NAMALWA (cell line): ENCODE data around the gene P4HA2.

Experiments used
- DNase-seq: peaks from one replicate; pipeline ENCODE4 v3.0.0-alpha.2; 2015; ENCODE audit warnings: low spot score

The P4HA2 gene

DNA sequence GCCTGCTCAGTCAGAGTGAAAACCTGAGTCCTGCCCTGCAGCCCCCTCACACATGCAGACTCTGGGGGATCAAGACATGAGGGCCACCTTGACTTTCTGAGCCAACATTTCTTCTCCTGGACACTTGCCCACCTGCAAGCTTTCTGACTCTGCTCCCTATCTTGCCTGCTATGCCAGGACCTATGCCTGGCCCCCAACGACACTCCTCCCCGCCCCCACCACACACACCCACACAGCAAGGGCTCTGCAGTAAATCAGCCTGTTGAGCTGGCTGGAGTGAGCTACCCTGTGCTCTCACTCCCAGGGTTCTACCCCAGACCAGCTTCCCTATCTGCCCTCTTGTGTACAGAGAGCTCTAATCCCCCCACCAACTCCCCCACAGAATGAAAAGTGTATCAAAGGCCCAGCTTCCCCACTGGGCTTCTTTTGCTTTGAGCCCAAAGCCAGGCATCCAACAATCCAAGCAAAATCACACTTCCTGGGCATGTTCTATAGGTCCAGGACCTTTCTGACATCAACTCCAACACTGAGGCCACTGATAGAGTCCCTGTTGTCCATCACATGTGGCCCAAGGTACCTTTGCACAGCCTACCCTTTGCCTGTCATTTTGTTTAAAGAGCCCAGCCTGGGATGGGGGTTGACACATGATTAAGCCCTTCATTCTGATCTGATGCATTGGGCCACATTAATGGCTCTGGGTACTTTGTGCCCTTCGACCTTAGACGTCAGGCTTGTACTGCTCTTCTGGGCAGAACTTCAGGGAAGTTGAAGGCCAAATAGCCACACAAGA, 37.1 kb upstream of the P4HA2 start:
- DNase-seq, result no peak

DNA sequence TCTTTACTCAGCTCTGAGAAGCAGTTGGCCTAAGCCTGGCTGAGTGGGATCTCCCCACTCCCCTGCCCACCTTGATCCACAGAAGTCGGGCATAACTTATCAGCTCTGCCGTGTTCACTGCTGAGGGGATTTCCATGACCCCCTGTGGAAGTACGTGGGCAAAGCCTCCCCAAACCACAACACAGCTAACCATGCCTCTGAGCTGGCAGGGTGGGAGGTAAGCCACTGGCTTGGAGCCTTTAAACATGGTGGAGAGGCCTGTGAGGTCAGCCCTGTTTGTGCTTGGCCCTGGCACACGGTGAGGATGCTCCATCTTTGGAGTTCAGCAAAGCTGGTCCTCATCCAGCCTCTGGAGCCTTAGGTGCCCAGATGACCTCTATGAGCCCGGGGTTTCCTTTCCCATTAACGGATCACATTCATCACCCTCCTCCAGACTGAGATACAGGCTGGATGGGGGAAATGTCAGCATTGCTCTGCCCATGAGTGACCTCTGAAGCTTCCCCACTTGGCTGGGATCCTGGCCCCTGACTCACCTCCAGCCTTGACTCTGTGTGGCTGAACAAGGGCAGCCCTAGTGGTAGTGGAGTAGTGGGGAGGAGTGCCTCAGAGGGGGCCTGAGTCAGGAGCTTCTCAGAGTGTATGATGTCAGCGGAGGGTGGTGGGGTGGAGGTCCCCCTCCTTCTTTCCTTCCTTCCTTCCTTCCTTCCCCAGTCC, 36.1 kb upstream of the P4HA2 start:
- no peak for DNase-seq

DNA sequence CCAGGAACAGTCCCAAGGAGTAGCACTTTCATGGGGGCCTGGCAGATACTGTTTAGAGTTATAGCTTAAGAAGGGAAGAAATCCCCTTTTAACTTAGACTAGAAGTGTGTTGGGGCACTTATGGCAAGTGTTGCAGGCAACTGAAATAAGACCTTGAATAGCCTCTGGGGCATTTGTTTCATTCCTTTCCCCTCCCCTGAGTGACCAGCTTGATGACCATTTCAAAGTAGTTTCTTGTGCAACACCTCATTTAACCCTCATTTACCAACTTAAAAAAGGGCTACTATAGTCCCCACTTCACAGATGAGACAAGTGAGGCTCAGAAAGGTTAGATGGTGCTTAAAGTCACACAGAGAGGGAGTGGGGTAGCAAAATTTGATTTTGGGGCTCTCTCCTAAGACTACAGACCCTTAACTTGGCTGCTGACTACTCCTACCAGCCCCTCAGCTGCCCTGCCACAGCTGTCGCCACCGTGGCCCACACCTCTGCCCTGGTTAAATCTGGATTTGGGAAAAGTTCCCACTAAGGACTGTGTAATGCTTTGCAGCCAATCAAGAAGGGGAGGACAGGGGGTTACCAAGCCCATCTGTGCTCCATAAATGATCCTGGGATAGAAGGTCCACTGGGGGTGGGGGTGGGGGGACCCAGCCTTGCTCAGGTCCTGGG, 35.4 kb upstream of the P4HA2 start:
- DNase-seq, result no peak

DNA sequence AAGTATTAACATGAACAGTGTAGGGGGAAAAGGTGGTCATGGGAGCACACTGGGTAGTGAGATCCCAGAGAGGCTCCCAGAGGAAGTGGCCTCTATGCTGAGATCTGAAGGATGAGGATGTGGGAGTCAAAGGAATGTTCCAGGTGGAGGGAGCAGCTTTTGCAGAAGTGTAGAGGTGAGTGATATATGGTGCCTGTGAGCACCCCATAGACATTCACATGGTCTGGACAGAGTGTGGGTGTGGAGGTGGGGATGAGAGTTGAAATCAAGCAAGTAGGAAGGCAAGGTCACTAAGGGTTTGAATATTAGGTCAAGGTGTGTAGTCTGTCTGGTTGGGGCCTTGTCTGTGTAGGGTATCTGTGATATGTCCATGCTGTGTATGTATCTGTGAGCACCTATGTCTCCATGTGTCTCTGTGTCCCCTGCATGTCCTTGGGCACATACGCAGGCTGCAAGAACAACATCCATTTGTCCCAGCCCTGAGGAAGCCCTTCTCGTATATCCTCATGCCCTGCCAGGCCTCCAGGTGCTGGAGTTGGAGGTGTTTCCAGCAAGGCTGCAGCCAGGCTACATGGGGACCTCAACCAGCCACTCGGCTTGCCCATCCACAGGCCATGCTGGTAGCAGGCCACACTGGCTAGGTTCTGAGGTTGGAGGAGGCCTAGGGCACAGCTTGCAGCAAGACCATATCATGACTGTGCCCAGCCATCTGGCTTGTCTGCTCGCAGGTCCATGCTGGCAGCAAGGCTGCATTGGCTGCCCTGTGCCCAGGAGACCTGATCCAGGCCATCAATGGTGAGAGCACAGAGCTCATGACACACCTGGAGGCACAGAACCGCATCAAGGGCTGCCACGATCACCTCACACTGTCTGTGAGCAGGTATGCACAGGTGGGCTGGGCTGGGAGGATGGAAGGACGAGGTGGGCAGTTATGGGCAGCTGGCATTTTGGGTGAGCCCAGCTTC, 34.5 kb upstream of the P4HA2 start:
- DNase-seq, result no peak

DNA sequence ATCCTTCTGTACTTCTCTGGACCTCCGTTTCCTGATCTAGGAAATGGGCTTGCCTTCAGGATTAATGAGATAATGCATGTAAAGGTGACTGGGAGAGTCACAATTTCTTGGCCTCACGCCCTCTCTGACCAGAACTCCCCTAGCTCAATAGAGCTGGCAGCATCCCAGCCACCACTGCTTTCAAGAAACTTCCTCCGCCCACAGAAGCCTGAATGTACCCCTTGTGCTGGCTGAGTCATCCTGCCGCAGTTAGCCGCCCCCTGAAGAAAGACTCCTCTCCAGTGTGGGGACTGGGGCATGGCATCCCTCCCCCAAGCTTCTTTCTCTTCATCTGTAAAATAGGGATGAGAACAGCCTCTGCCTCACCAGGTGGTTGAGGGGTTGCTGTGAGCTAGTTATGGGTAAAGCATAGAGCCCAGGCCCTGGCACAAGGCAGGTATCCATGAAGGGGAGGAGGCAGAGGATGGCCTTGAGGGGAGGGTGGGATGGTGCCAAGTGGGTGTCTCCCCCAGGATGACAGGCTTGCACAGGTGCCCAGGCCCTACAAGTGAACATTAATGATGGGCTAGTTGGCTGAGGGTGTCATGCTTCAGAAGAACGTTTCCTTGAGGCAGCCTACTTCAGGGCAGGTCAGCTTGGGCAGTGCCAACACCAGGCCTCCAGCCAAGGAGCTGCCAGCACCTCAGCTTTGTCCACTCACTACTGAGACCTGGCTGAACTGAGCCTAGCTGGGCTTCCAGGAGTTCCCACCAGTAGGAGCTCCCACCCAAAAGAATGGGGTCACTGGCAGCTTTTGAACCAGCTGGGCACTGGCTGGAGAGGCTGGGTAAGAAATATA, 33.3 kb upstream of the P4HA2 start:
- no peak for DNase-seq

DNA sequence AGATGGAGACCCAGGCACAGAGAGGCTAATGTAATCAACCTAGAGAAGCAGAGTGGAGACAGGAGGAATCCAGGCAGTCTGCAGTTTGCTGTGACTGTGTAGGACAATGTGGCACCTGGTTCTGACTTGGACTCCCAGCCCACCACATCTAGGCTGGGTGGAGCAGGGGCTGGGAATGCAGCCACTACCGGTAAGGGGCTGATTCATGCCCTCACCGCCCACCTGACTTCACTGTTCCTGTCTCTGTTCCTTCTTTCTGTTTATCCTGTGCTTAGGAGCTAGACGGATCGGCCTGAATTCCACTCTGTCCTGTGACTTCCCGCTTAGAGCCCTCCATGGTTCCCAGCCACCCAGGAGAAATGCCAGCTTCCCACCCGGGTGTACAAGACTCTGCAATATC, 32.4 kb upstream of the P4HA2 start:
- DNase-seq, result no peak

DNA sequence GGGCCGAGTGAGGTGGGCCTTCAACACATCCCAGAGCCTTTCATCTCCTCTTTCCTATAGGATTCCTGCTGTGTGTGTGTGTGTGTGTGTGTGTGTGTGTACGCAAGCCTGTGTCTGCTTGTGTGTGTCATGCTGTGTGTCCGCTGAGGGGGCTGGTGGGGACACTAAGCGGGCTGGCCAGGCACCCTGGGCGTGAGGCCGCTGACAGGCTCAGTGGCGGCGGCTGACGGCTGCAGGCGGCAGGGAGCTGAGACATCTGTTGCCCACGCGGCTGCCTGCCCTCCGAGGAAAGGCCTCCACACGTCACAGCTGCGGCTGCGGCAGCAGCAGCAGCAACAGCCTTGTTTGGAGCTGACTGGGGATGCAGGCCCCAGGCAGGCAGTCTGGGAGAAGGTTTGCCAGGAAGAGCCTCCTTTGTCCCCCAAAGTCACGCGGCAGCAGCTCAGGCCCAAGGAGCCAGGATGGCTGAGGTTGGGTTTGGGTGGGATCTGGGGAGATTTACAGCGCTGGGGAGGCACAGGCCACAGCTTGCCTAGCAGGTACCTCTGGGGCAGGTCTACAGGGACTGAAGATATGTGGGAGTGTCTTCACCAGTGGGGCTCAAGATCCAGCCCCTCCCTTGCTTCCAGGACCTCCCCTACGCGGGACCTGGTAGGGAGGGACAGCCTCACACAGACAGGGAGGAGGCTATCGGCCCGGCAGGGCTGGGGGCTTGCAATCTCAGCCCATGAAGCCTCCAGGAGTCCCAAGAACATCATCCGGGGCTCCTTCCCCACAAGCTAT, 31.6 kb upstream of the P4HA2 start:
- DNase-seq, result no peak

DNA sequence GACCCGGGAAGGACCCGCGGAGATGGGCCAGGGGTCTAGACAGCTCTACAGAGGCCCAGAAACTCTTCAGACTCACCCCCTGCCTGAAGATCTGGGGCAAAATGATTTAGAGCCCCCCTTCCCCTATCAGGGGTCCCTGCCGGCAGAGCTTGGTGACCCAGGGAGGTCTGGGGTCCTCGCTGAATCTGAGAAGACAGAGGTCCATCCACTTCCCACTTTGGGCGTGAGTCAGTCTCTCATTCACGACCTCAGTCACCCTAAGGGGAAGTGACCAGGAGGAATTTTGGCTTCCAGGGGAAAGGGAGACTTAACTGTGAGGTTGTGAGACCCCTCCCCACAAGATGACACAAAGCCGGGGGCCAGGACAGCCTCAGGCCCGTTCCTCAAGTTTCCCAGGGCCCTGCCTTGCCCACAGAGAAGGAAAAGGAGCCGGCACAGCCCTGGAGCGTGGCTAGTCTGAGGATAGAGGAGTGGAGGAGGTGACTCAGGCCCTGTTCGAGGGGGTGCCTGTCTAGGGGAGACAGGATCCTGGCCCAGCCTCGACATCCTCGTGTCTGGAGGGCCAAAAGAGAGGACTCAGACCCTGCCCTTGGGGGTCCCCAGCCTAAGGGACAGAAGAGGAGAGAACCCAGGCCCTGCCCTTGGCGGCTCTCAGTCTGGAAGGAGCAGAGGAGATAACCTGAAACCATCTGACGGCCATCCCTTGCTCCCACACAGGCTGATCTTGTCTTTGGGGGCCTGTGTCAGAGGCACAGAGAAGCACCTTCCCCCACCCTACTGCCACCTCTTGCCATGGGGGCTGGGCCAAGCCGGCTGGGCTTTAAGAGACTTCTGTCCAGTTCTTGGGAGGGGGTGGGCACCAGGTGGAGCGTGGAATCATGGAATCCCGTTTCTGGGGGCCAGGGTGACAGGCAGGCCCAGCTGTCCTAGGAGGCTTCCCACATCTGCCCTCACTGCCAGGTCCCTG, 30.7 kb upstream of the P4HA2 start:
- DNase-seq, result no peak

DNA sequence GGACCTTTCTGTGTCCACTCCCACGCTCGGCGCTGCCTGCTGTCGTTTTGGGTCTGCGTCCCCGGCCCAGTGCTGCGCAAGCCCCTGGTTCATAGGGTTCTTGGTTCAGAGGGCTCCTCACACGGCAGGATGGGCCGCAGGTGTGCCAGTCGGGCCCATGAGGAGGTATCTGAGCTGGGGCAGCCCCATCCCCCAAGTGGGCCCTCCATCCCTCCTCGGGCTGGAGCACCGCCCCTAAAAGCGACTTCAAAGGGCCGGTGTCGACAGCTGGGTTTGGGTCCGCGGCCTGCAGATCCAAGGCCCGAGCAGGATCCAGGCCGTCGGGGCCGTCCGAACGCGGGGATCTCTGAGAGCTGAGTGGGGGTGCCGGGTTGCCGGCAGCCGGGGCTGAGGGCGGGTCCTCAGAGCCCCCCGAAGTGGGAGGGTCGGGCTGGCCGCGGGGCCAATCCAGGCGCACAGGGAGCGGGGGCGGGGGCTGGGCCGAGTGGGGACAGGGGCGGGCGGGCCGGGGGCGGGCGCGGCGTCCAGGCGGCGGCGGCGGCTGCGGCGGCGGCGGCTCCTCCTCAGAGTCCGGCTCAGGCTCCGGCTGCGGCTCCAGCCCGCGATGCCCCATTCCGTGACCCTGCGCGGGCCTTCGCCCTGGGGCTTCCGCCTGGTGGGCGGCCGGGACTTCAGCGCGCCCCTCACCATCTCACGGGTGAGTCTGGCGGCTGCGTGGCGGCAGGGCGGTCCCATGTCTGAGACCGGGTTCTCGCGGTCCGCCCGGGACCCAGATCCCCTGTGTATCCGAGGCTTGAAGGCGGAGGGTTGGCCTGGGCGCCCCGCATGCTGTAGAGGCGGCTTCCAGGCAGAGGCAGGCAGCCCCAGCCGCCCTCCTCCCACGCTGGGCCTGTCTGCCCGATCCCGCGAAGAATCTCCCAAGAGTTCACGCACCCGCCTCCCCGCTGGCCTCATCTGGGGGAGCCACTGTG, 29.8 kb upstream of the P4HA2 start, which contains the start of gene PDLIM4:
Gene PDLIM4 (plus strand): TSS at position 566 of the 971 bp plus-strand sequence. CDS start 39 bp downstream, at position 605.
- DNase-seq, result no peak

DNA sequence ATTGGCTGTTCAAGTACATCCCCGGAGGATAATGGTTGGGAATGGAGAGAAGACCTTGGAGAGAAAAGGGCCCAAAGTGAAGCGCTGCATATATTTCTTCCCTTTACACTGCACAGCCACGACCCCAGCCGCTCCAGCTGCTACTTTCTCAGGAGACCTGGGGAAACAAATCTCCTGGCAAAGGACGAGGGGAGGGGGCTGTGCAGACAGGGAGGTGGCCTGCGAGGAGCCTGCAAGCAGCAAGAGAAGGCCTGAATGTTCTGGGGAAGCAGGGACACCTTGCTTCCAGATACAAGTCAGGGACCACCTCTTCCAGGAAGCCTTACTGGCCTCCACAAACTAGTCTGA, 29.1 kb upstream of the P4HA2 start:
- no peak for DNase-seq

DNA sequence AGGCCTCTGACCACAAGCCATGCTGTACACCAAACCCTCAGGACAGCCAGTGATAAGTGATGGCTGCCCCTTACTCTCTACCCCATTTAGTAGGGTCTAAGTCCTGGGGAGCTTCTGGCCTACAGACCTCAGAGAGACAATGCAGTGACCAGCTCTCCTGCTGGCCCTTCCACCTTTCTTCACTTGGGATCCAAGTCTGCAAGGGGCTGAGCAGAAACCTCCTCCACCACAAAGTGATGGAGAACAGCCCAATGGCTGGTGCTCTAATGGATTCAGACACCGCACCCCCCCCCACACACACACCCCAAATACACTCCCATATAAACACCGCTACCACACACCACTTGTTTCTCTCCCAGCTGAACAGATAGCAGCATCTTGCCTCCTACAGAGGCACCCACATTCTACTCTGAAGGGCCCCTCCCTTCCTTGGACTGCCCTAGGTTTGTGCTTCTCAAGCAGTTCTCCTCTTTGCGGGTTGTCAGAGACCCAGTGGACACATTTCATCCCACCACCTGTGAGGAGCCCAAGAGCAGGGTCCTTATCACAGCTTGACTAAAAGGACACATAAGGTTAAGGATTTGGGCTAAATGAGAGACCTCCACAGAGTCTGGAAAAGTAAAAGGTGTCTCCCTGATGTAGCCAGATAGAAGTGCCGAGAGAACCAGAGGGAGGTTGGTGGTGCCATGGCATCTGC, 28.6 kb upstream of the P4HA2 start:
- DNase-seq, result no peak

DNA sequence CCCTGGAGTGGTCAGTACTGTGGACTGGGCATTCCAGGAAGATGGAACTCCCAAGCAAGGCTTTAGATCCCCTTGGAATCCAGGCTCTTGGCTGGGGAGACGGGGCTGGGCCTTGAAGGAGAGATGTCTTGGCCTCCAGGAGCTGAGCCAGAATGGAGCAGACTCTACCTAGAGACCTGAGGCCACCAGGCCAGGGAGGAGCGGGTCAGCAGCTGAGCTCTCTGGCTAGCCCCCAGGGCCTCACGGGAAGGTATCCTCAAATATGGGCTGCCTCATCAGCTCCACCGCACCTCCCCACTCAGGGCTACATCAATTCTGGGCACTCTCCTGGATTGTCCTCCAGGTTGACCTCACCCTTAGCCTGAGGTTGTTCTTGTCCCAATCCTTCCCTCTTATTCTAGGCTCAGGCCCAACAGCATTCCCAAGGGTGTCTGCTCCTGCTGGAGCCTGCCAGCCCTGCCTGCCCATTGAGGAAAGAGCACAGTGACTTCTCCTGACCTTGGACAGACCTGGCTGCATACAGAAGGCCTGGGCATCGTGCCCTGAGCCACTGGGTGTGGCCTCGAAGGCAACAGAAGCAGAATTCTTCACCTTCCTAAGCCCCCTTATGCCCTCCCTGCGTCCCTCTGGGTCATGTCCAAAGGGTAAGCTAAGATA, 26.8 kb upstream of the P4HA2 start:
- DNase-seq, result no peak

DNA sequence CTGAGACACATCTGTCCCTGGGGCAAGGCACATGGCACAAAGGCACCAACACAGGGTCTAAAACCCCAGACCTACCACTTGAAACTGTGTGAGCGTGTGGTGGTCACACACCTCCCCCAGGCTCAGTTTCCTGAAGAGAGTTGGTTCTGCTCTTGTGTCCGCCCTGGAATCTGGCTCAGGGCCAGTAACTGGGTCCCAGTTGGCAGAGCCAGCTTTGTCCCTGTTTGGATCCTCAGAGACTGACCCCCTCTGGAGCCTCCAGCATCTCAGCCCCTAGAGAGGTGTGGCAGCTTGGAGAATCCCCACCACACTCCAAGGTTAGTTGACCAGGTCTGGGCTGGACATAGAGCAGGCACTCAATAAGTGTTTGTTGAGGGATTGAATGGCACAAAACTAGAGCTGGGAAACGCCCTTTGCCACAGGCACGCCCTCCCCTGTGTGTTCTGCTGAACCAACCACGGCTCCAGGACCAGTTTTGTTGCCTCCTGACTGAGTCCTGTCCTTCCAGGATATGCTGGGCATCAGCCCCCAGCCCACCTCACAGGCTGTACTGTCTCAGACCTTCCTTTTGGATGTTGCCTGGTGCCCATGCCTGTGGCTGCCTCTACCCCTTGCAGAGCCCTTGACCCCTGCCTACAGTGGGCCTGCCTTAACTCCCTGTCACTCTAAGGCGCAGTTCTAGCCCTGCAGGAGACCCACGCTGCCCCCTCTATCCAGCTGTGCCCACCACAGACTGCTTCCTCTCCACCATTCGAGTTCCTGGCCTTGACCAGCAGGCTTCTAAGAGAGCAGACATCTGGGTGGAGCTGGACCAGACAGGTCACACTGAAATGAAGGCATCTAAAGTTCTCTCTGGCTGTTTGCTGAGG, 26.0 kb upstream of the P4HA2 start:
- no peak for DNase-seq

DNA sequence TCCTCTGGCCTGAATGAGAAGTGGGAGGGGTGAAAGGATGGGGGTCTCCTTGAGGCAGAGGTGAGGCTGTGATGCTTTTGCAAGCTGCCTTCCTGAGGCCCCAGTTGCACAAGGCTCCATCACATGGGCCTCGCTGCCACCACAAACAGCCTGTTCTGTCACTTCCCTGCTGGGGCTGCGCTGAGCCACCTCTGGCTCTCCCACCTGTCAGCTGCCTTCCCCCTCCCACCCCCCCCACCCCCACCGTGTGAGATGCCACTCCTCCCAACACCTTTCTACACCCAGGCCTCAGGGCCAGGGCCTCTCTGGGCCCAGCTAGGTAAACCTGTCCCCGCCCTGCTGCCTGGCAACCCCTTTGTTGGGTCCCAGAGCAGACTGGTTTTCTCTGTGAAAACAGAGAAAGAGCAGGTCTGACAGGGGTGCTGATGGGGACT, 25.4 kb upstream of the P4HA2 start:
- DNase-seq, result no peak

DNA sequence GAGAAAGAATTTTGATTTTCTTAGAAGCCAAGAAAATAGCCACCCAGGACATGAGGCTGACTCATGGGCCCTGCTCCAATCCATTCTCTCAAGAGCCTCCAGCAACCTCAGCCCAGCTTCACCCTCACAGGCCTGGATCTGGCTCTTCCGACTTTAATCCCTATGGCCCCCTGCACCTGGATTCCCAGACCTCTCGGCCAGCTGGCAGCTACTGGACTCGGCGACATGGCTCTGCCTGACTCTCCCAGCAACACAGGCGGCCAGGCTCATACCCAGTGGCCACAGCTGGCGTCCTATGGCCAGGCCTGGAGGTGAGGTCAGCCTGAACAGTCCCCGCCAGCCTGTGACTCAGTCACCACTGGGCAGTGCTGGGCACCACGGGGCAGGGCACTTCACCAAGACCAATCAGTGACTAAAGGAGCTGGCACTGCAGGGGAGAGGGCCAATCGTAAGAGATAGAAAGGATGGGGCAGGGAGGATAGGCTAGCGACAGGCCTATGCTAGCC, 23.6 kb upstream of the P4HA2 start:
- DNase-seq, result no peak
